Measurements from ENCODE around the gene C21orf58.
"Not testable (repeated sequence)": the region's sequence is repeated elsewhere in the genome, so short reads cannot be mapped to it uniquely, and the experiment has no call there.

C21orf58 gene

DNA sequence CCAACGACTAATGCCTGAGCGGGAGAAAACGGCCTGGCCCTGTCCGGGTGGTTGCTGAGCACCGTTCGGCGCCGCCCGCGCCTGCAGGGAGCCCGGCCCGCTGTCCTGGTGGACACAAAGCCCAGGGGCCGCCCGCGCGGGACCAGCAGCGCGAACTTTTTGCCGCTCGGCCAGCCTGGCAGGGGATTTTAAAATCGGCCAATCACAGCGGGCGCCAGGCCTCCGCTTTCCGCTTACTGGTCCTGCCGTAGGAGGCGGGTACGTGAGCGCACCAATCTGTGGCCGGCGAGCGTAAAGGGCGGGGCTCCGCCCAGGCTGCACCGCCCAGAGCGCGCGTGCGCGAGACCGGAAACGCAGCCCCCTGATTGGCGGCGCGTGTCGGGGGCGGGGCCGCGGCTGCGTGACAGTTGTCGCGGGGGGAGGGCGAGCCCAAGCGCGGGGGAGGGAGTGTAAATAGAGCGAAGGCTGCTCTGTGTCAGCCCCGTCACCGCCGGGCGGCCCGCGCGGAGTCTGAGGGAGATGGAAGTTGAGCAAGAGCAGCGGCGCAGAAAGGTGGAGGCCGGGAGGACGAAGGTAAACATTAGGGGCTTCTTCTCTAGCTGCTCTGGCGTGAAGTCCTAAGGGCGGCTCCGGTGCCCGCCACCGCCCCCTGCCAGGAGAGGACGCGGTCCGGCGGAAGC lies at the start of gene C21orf58, which contains the start of gene PCNT:
C21orf58 (minus strand) TSS at position 161 of the 680 bp plus-strand sequence. CDS start 1,132 bp downstream, outside the sequence.
PCNT (plus strand) TSS at position 447 of the 680 bp plus-strand sequence; CDS start at position 520, 73 bp downstream.
- peak; percentile 98 for DNase-seq

DNA sequence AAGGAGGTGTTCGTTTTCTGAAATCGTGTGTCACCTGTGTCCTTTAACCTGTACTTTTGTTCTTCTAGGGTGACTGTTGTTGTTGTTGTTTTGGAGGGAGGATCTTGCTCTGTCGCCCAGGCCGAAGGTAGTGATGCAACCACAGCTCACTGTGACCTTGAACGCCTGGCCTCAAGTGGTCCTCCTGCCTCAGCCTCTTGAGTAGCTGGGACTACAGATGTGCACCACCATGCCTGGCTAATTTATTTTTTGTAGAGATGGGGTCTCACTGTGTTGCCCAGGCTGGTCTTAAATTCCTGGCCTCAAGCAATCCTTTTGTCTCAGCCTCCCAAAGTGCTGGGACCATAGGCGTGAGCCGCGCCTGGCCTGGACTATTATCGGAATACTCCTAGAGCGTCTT lies 49.3 kb upstream of the C21orf58 start:
- not testable (repeated sequence) for DNase-seq

DNA sequence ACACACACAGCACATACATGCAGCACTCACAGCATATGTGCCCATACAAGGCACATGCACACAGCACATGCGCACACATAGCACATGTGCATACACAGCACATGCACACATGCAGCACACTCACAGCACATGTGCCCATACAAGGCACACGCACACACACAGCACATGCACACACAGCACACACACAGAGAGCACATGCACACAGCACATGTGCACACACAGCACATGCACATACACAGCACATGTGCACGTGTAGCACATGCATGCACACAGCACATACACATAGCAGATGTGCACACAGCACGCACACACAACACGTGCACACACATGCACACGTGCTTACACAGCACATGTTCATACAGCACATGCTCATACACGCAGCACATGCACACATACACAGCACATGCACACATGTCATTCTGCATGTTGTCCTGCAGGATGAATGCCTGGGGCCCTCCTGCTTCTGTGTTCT lies 48.4 kb upstream of the C21orf58 start:
- DNase-seq = no peak

DNA sequence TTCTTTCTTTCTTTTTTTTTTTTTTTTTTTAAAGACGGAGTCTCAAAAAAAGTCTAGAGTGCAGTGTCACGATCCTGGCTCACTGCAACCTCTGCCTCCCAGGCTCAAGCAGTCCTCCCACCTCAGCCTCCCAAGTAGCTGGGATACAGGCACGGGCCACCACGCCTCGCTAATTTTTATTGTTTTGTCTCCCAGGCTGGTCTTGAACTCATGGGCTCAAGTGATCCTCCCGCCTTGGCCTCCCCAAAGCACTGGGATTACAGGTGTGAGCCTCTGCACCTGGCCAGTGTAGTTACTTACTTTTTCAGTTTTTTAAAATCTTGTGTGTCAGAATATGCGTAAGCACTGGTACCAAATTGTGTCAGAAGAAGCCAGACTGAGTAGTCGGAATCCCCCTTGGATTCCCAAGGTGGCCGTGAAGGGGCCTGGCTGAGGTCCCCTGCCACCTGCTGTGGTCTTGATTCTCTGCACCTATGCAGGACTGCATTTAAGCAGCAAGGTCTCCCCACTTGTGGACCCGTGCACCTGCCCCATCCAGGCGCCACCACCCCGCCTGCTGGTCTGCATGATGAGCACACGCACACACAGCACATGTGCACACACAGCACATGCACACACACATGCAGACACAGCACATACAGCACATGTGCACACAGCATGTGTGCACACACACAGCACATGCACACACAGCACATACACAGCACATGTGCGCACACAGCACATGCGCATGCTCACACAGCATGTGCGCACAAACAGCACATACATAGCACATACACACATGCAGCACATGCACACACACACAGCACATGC lies 47.7 kb upstream of the C21orf58 start:
- DNase-seq = no peak

DNA sequence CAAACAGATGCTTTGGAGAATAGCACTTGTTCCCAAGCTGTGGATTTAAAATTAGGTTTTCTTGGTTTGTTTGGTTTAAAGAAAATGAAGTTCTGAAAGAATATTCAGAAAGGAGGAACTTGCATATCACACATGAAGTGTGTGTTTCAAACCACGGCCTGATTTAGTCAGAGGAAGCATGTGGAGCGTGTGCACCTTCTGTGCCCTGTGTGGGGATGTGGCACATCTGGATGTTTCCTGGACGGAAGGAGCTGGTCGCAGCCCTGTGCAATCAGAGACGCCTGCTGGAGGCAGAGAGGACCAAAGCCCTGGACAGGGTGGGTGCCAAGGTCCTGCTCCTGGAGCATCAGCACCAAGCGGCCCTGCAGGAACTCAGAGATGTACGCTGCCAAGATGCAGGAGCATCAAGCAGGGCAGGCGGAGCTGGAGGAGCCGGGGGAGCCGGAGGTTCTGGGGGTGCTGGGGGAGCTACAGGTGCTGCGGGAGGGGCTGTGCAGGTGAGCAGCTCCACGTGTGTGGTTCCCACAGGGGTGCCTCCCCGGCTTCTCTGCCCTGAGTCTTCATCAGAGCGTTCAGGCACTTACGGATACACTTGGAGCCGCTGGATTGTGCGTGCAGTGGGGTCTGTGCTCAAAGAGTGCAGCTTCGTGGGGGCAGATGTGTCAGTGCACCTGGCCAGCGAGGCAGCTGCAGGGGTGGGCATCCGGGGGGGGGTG lies 46.0 kb upstream of the C21orf58 start:
- no peak for DNase-seq

DNA sequence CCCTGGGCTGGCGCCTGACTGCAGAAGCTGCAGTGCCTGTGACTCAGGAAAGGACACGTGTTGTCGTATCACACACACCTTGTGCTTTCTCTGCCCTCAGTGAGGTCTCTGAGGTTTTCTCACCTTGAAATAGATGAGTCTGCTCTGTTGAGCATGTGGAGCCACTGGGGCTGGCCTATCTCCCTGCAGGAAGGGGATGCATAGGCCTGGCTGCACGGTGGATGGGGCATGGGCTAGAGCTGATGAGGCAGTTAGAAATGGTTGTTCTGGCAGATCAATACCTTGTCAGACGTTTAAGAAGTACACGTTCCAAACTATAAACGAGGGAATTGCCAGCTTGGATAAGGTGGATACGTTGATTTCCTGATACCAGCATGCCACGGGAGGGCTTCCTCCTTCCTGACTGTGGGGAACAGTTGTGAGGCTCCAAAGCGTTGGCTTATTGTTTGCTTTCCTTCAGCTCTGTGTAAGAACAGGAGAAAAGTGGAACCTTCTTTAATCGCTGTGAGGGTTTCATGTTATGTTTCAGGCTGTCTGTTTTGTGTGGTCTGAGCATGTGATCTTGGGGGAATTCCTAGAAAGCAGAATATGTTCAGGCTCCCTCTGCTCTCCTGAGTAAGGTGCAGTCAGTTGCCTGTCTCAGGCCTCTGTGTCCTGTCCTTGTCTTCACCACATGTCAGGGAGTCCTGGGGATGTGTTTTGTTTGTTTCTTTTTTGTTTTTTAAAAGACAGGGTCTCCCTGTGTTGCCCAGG lies 45.0 kb upstream of the C21orf58 start:
- no peak for DNase-seq

DNA sequence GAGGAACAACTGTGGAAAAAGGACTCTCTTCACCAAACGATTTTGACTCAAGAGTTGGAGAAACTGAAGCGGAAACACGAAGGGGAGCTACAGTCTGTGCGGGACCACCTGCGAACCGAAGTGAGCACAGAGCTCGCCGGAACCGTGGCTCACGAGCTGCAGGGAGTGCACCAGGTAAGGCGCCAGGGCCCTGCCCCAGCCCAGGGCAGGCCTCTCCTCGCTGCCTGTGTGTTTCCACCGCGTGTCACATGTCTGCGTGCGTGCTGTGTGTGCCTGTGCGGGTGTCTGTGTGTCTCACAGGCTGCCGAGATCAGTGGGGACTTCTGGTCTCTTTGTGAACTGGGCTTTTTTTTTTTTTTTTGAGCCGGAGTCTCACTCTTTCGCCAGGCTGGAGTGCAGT lies 43.3 kb upstream of the C21orf58 start:
- DNase-seq = no peak

DNA sequence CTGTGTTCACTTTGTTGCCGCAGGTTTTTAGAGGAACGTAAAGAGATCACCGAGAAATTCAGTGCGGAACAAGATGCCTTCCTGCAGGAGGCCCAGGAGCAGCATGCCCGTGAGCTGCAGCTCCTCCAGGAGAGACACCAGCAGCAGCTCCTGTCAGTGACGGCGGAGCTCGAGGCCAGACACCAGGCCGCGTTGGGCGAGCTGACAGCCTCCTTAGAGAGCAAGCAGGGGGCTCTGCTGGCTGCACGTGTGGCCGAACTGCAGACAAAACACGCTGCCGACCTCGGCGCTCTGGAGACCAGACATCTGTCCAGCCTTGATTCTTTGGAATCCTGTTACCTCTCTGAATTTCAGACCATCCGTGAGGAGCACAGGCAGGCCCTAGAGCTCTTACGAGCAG lies 42.9 kb upstream of the C21orf58 start:
- DNase-seq = no peak

DNA sequence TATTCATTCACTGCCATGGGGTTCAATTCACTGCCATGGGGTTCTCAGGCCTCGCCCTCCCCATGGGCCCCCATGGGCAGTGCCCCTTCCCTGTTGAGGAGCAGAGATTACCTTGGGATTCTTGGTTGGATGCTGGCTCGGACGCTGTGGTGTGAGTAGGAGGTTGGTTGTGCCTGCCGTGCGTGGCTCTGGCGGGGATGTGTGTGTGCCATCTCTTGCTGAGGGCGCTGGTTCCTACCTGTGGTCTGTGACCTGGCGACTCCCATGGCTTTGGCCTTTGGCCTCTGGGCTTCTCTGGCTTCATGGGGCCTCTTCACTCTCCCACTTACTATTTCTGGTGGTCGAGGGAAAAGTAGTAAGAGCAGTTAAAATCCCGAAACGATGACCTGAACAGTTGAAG lies 42.4 kb upstream of the C21orf58 start:
- DNase-seq = no peak

DNA sequence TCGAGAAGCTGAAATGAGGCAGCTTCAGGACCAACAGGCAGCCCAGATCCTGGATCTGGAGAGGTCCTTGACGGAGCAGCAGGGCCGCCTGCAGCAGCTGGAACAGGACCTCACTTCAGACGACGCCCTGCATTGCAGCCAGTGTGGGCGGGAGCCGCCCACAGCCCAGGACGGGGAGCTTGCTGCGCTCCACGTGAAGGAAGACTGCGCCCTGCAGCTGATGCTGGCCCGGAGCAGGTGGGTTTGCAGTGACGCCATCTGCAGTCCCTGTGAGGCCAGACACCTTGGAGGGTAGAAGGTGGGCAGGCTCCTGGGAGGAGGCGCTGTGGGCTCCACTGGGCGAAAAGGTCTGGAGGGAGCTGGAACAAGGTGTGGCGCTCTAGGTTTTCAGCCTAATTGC lies 40.0 kb upstream of the C21orf58 start:
- no peak for DNase-seq

DNA sequence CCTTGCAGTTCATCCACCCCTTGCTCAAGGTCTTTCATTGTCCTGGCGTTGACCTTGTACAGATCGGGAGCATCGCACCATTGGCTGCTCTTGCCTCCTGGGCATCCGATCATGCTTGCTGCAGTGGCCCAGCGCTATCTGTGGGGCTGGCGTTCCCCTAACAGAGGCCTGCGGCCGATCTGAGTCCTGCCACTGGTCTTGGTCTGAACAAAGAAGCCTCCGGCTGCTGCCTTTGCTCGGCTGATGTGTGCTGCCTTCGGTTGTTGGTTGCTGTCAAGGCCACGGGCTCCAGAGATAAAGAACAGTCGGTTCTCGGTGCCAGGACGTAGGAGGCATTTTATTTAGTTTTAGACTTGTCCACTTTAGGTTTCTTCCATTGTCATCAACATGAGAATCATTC lies 39.3 kb upstream of the C21orf58 start:
- DNase-seq = no peak

DNA sequence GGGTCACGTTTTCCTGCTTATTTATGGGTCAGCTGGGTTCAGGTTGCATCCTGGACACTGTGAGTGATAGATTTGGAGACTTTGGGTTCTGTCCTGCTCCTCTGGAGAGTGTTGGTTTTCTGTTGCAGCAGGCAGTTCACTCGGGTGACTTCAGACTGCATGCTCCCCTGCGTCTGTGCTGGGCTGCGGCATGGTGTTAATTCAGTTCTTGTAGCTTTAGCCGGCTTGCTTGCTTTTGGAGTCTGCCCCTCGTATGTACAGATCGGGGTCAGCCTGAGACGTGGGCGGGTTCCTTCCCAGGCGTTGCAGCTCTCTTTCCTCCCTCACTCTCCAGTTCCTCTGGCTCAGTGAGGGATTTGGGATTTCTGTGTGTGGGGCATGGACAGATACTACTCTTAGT lies 38.3 kb upstream of the C21orf58 start:
- no peak for DNase-seq

DNA sequence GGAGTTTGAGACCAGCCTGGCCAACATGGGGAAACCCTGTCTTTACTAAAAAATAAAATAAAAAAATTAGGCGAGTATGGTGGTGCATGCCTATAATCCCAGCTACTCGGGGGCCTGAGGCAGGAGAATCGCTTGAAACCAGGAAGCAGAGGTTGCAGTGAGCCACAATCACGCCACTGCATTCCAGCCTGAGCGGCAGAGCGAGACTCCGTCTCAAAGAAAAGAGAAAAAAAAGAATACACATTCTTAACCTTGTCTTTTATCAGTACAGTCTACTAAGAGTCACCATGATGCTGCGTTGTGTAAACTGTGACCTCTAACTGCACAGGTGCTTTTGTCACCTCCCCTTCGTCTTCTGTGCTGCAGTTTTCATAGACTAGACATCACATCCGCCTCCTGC lies 37.5 kb upstream of the C21orf58 start:
- no peak for DNase-seq

DNA sequence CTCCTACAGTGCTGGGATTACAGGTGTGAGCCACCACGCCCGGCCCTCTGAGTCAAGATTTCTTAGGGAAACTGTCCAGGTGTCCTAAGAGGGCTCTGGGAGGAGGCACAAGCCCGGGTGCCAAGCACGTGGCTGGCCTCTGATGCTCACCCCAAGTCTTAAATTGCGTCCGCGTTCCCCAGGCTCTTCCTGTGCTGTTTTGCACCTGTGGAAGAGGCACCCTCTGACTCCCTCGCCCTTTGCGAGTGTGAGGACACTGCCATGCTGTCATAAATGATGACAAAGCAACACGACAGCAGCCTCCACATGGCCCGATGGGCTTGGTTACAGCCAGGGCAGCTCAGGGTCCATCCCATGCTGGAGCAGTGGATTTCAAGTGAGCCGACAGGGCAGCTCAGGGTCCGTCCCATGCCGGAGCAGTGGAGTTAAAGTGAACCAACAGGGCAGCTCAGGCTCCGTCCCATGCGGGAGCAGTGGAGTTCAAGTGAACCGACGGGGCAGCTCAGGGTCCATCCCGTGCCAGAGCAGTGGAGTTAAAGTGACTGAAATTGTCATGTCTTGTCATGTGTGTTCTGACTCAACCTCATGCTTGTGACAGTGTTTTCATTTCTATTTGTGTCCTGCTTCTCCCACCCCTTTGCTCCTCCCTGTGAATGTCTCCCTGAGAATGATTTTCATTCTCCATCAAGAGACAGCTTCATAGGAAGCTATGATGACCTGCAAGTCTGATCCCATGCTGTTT lies 34.2 kb upstream of the C21orf58 start:
- DNase-seq = no peak

DNA sequence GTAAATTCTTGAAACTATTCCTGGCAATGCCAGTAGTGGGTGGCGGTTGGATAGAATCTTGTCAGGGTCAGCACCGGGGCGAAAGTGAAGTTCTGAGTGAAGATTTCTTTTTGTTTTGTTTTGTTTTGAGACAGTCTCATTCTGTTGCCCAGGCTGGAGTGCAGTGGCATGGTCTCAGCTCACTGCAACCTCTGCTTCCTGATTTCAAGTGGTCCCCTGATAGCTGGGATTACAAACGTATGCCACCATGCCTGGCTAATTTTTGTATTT lies 33.6 kb upstream of the C21orf58 start:
- DNase-seq = no peak

DNA sequence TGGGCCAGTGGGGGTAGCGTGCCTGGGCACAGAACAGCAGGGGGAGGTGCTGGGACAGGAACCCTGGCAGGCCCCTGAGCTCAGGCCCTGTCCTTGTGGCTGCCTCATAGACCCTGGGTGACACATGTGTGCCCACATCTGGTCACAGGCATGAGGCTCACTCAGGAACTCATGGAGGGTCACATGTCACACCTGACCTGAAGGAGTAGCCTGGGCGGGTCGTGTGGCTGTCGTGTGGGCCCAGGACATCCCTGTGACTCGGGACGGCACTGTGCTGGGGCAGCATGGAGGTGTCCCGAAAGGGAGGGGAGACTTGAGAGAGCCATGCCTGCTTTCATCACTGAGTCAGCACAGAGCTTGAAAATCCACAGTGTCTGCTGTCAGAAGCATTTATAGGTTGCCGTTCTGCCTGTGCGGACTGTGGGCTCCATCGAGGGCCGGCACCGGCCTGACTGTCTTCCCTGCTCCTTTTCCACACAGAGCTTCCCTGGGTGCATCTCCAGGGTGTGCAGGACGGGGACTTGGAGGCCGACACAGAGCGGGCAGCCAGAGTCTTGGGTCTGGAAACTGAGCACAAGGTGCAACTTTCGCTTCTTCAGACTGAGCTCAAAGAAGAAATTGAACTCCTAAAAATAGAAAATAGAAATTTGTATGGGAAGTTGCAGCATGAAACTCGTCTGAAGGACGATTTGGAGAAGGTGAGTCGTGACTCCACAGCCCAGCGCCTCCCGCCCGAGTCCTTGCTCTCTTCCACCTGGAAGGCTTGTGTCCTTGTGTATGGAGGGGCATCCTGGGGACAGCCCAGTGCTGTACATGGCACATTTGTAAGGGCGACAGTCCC lies 33.0 kb upstream of the C21orf58 start:
- no peak for DNase-seq

DNA sequence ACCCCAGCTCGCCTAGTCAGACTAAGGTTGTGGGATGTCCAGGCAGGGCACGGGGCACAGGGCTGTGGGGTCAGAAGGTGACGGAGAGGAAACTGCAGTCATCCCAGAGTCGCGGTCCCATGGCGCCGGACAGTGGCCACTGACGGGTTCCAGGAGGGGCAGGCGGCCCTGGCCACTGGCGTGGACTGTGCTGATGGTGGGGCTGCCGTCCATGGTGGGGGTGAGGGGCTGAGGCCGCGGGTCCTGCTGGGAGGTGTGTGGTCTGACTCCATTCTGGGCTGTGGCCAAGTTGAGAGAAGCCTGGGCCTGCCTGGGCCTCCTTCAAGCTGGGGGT lies 32.3 kb upstream of the C21orf58 start:
- no peak for DNase-seq

DNA sequence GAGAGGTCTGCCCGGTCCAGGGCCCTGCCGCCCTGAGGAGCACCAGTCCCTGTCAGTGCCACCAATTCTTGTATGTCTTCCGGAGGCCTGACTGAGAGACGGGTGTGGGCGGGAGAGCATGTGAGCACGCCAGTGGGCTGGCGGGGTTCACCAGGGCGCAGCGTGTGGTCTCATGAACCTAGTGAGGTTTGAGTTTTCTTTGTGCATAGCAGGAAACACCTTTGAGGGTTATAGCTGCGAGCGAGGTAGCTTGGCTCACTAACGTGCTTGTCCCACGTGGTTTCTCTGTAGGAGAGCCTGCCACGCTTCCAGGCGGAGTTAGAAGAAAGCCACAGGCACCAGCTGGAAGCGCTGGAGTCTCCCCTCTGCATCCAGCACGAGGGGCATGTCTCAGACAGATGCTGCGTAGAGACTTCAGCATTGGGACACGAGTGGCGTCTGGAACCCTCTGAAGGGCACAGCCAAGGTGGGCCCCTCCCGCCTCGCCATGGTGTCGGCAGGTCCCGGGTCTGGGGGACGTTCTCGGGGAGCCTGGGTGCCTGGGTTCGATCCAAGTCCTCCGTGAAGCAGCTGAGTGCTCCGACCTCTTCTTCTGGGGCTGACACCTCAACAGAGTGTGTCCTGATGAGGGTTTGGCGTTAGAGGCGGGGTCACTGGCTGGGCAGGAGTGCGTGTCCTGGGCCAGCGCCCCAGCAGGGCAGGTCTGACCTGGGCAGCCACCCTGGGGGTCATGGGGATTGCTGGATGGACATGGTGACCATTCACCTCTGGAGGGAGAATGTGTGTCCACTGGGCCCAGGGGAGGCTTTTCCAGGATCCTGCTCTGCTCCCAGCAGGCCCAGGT lies 31.7 kb upstream of the C21orf58 start:
- no peak for DNase-seq

DNA sequence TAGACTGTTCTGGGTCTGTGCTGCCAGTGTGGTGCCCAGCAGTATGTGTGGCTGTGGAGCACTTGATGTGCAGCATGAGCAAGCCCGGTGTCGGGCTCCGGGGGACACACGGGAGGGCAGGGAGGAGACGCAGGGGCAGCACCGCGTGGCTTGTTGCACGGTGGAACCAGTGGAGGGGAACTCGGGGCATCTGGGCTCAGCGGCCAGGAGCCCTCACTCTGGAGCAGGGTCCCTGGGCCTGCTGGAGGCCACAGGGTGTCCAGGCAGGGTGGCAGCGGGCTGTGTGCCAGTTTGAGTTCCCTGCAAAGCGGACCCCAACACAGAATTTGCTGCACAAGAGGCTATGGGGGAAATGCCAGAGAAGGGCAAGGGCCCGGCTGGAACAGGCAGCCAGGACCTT lies 30.8 kb upstream of the C21orf58 start:
- DNase-seq = no peak

DNA sequence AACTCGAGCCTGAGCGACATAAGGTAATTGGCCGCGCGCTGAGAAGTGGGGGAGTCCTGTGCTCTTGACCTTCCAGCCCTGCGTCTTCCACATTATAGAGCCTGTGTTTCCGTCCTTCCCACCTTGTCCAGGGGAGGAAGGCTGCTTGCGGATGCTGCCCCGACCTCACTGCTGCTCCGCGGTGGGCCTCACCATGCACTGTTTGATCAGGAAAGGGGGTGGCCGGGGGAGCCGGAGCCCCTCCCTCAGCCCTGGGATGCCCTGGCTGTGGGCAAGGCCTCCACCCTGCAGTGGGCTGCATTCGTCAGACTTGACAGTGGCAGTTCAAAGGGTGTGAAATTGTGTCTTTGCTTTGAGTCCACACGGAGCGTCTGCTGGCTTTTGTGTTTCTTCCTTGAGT lies 30.4 kb upstream of the C21orf58 start:
- DNase-seq = no peak

DNA sequence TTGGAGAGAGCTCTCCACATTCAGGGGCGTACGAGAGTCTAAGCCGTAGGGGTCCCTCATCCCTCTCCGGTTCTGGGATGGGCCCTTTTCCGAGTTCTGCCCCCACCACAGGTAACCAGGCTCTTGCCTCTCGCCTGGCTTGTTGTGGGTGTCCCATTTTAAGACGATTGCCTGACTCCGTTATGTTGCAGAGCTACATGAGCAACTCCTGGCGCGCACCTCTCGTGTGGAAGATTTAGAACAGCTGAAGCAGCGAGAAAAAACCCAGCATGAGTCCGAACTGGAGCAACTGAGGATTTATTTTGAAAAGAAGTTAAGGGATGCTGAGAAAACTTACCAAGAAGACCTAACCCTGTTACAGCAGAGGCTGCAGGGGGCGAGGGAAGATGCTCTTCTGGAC lies 29.2 kb upstream of the C21orf58 start:
- no peak for DNase-seq

Data from fibroblast of skin of right quadriceps (primary cell).